ENCODE data around the gene KIAA1191. TPM values are rescaled to one million over a fixed set of nuclear protein-coding genes. Genes with fewer than 3 reads are reported as not detected.

Gene KIAA1191
- total RNA-seq, 1 donor from 2014 or later, result 163 TPM

- Mint-ChIP-seq H3K27ac (ENCODE audit: unreplicated experiment) (no peak overlapping the region), H3K27me3 (ENCODE audit: low read depth, unreplicated experiment) (no peaks in the 10 kb centered on the region), H3K4me3 (ENCODE audit: unreplicated experiment) (no peak overlapping the region), H3K9me3 (ENCODE audit: unreplicated experiment) (no peaks in the 10 kb centered on the region), H3K4me1 (ENCODE audit: low read depth, unreplicated experiment) (peaks cover 6% of the 10 kb centered on the region), H3K36me3 (ENCODE audit: low read depth, unreplicated experiment) (peaks cover 23% of the 10 kb centered on the region)
- DNase-seq (ENCODE audit: low read depth) (no peak), FAIRE-seq (no peak)
- no peak overlapping the region for H3K4me2 ChIP-seq (ENCODE audit: low read length)
- TF ChIP-seq CTCF (IDR thresholded peaks at IDR 0.05; ENCODE audit: insufficient read depth, low read depth, low read length) (no peak), EZH2 (IDR thresholded peaks at IDR 0.05; ENCODE audit: insufficient read depth, low read length) (no peak)
- peaks cover 33% of the 10 kb centered on the region for H3K36me3 ChIP-seq (ENCODE audit: insufficient read depth, low read length)
- H4K20me1 ChIP-seq (ENCODE audit: insufficient read depth, low read length), result peaks cover 70% of the 10 kb centered on the region
- H2AFZ ChIP-seq (ENCODE audit: low read depth, low read length), result no peak overlapping the region
- no peaks in the 10 kb centered on the region for H3K4me1 ChIP-seq (ENCODE audit: insufficient read depth, low read length)
- H3K79me2 ChIP-seq (ENCODE audit: insufficient read depth, low read length), result peaks cover 90% of the 10 kb centered on the region
- no peak overlapping the region for H3K4me3 ChIP-seq (ENCODE audit: insufficient read depth, low read depth, low read length)
- no peak overlapping the region for H3K27ac ChIP-seq (ENCODE audit: low read depth, low read length)
- H3K27me3 ChIP-seq (ENCODE audit: insufficient read depth, low read length), result no peaks in the 10 kb centered on the region
- H3K9ac ChIP-seq (ENCODE audit: low read length), result no peak overlapping the region
- H3K9me3 ChIP-seq (ENCODE audit: insufficient read depth, low read depth, low read length), result no peaks in the 10 kb centered on the region
Observed at GRCh38 chr5:176356179-176356566, 5.4 kb downstream of the KIAA1191 start.

DNA sequence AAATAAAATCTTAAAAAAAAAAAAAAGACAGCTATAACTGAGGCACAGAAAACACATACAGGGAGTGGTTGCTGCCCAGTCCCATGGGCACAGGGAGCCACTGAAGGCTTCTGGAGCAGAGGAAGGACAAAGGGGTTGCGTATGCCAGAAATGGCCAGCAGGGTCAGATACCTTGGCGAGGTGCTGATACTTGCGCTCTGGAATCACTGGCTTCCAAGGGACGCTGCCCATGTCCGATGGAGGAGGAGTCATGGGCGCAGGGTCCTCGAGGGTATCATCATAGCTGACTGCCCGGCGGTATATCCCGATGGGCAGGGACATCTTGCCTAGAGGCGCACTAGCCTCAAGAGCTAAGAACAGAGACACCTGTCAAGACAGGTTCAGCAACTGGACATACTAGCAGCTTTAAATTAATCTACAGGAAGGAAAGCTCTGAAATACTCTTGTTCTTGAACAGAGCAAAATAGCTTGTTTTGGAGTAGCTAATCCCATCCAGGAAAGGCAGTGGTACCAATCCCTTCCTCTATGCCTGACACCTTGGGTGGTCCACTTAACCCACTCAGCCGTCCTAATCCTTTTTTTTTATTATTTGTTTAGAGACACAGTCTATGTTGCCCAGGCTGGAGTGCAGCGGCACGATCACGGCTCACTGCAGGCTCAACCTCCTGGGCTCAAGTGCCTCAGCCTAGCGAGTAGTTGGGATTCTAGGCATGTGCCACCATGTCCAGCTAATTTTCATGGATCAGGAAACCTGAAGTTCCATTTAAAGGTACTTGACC lies 6.0 kb downstream of the KIAA1191 start:
- DNase-seq (ENCODE audit: low read depth) (no peak), FAIRE-seq (no peak)
- Mint-ChIP-seq H3K36me3 (ENCODE audit: low read depth, unreplicated experiment) (peaks cover 23% of the 10 kb centered on the region), H3K9me3 (ENCODE audit: unreplicated experiment) (no peaks in the 10 kb centered on the region), H3K27me3 (ENCODE audit: low read depth, unreplicated experiment) (no peaks in the 10 kb centered on the region), H3K4me3 (ENCODE audit: unreplicated experiment) (no peak overlapping the region), H3K4me1 (ENCODE audit: low read depth, unreplicated experiment) (peaks cover 6% of the 10 kb centered on the region), H3K27ac (ENCODE audit: unreplicated experiment) (no peak overlapping the region)
- H3K4me1 ChIP-seq (ENCODE audit: insufficient read depth, low read length), result no peaks in the 10 kb centered on the region
- TF ChIP-seq EZH2 (IDR thresholded peaks at IDR 0.05; ENCODE audit: insufficient read depth, low read length) (no peak), CTCF (IDR thresholded peaks at IDR 0.05; ENCODE audit: insufficient read depth, low read depth, low read length) (no peak)
- no peaks in the 10 kb centered on the region for H3K9me3 ChIP-seq (ENCODE audit: insufficient read depth, low read depth, low read length)
- no peaks in the 10 kb centered on the region for H3K27me3 ChIP-seq (ENCODE audit: insufficient read depth, low read length)
- peaks cover 89% of the 10 kb centered on the region for H3K79me2 ChIP-seq (ENCODE audit: insufficient read depth, low read length)
- peaks cover 34% of the 10 kb centered on the region for H3K36me3 ChIP-seq (ENCODE audit: insufficient read depth, low read length)
- no peak overlapping the region for H2AFZ ChIP-seq (ENCODE audit: low read depth, low read length)
- H4K20me1 ChIP-seq (ENCODE audit: insufficient read depth, low read length), result peaks cover 69% of the 10 kb centered on the region
- no peak overlapping the region for H3K27ac ChIP-seq (ENCODE audit: low read depth, low read length)
- no peak overlapping the region for H3K4me2 ChIP-seq (ENCODE audit: low read length)
- no peak overlapping the region for H3K4me3 ChIP-seq (ENCODE audit: insufficient read depth, low read depth, low read length)
- no peak overlapping the region for H3K9ac ChIP-seq (ENCODE audit: low read length)

- Histone ChIP-seq H2AFZ (ENCODE audit: low read depth, low read length) (no peak overlapping the region), H3K27ac (ENCODE audit: low read depth, low read length) (no peak overlapping the region), H3K9me3 (ENCODE audit: insufficient read depth, low read depth, low read length) (no peaks in the 10 kb centered on the region), H3K27me3 (ENCODE audit: insufficient read depth, low read length) (no peaks in the 10 kb centered on the region), H3K79me2 (ENCODE audit: insufficient read depth, low read length) (peaks cover 87% of the 10 kb centered on the region), H3K9ac (ENCODE audit: low read length) (no peak overlapping the region), H4K20me1 (ENCODE audit: insufficient read depth, low read length) (peaks cover 81% of the 10 kb centered on the region), H3K4me3 (ENCODE audit: insufficient read depth, low read depth, low read length) (no peak overlapping the region), H3K4me1 (ENCODE audit: insufficient read depth, low read length) (no peaks in the 10 kb centered on the region), H3K36me3 (ENCODE audit: insufficient read depth, low read length) (peaks cover 49% of the 10 kb centered on the region), H3K4me2 (ENCODE audit: low read length) (no peak overlapping the region)
- Mint-ChIP-seq H3K4me3 (ENCODE audit: unreplicated experiment) (no peak overlapping the region), H3K27ac (ENCODE audit: unreplicated experiment) (no peak overlapping the region), H3K36me3 (ENCODE audit: low read depth, unreplicated experiment) (peaks cover 35% of the 10 kb centered on the region), H3K4me1 (ENCODE audit: low read depth, unreplicated experiment) (peaks cover 7% of the 10 kb centered on the region), H3K27me3 (ENCODE audit: low read depth, unreplicated experiment) (no peaks in the 10 kb centered on the region), H3K9me3 (ENCODE audit: unreplicated experiment) (no peaks in the 10 kb centered on the region)
- TF ChIP-seq EZH2 (IDR thresholded peaks at IDR 0.05; ENCODE audit: insufficient read depth, low read length) (no peak), CTCF (IDR thresholded peaks at IDR 0.05; ENCODE audit: insufficient read depth, low read depth, low read length) (no peak)
- no peak for FAIRE-seq
- DNase-seq (ENCODE audit: low read depth), result no peak
Observed at GRCh38 chr5:176353533-176353932, 8.0 kb downstream of the KIAA1191 start.
